Nephron (organoid): ENCODE measurements around the gene ZPLD1.

Experiments used
- H3K27ac Mint-ChIP-seq, 3 experiments: 2 replicates each; pipeline ENCODE4 v1.8.0; 2020; ENCODE audit warnings: mixed read lengths in 3 of 3, mild to moderate bottlenecking in 2 of 3, moderate library complexity in 1 of 3
- H3K27me3 Mint-ChIP-seq: 2 replicates; pipeline ENCODE4 v1.8.0; 2021; ENCODE audit warnings: low read depth, mild to moderate bottlenecking, moderate library complexity, mixed read lengths
- H3K36me3 Mint-ChIP-seq: 2 replicates; pipeline ENCODE4 v1.8.0; 2020; ENCODE audit warnings: low read depth, mixed read lengths
- H3K4me1 Mint-ChIP-seq: 2 replicates; pipeline ENCODE4 v1.8.0; 2020; ENCODE audit warnings: mixed read lengths
- H3K4me3 Mint-ChIP-seq, 3 experiments: 2 replicates each; pipeline ENCODE4 v1.8.0; 2020; ENCODE audit warnings: mild to moderate bottlenecking in 3 of 3, mixed read lengths in 3 of 3, moderate library complexity in 2 of 3
- H3K9me3 Mint-ChIP-seq: 2 replicates; pipeline ENCODE4 v1.8.0; 2020; ENCODE audit warnings: mixed read lengths
- CTCF ChIP-seq, 3 experiments: fragments of 200-600 bp; sonication (generic); IDR thresholded peaks; one replicate each; pipeline ENCODE4 v1.5.0; 2021; ENCODE audit warnings: antibody characterized with exemption in 3 of 3; ENCODE audit not compliant: unreplicated experiment in 3 of 3

The ZPLD1 gene

GRCh38 chr3:102434715-102435114 lies at the start of gene ZPLD1:
Gene ZPLD1 (plus strand): TSS chr3:102435015. CDS start chr3:102438488, 3,473 bp downstream.
- H3K36me3 Mint-ChIP-seq = no peaks in the 10 kb centered on the region
- no peaks in the 10 kb centered on the region for H3K27me3 Mint-ChIP-seq
- no peak within 1 kb of the TSS for H3K4me3 Mint-ChIP-seq
- no peaks in the 10 kb centered on the region for H3K4me1 Mint-ChIP-seq
- H3K27ac Mint-ChIP-seq = no peak within 1 kb of the TSS
- H3K9me3 Mint-ChIP-seq = no peaks in the 10 kb centered on the region
- no peak for TF ChIP-seq CTCF (IDR thresholded peaks at IDR 0.05; ENCODE audit: unreplicated experiment in 3 of 3)

- Mint-ChIP-seq H3K27me3 (peaks cover 4% of the 10 kb centered on the region), H3K4me3 (no peak overlapping the region), H3K27ac (no peak overlapping the region), H3K9me3 (no peaks in the 10 kb centered on the region), H3K36me3 (no peaks in the 10 kb centered on the region), H3K4me1 (no peaks in the 10 kb centered on the region)
- TF ChIP-seq CTCF (IDR thresholded peaks at IDR 0.05; ENCODE audit: unreplicated experiment in 3 of 3) = no peak
Measured at GRCh38 chr3:102390171-102390864, 44.5 kb upstream of the ZPLD1 start.

DNA sequence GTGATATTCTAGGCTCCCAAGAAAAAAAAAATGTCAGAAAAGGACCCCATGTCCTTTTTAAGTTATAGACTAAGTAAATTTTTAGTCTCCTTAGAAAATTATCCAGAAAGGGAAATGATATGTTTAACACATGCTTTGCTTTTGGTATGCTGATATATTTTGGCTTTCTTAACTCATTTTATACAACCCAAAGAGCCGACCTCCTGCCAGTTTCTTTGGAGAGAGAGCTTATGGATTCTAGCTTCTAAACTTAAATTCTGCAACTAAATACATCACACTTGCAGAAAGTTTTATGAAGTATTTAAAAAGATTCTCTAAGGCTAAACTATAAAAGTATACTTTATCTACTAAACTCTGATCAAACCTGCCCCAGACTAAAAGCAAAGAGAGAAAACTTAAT lies 43.9 kb upstream of the ZPLD1 start:
- Mint-ChIP-seq H3K27ac (no peak overlapping the region), H3K4me1 (no peaks in the 10 kb centered on the region), H3K4me3 (no peak overlapping the region), H3K36me3 (no peaks in the 10 kb centered on the region), H3K9me3 (no peaks in the 10 kb centered on the region), H3K27me3 (peaks cover 4% of the 10 kb centered on the region)
- no peak for TF ChIP-seq CTCF (IDR thresholded peaks at IDR 0.05; ENCODE audit: unreplicated experiment in 3 of 3)

- Mint-ChIP-seq H3K9me3 (no peaks in the 10 kb centered on the region), H3K36me3 (no peaks in the 10 kb centered on the region), H3K27me3 (peaks cover 4% of the 10 kb centered on the region)
Measured at GRCh38 chr3:102391491-102391890, 43.3 kb upstream of the ZPLD1 start.

DNA sequence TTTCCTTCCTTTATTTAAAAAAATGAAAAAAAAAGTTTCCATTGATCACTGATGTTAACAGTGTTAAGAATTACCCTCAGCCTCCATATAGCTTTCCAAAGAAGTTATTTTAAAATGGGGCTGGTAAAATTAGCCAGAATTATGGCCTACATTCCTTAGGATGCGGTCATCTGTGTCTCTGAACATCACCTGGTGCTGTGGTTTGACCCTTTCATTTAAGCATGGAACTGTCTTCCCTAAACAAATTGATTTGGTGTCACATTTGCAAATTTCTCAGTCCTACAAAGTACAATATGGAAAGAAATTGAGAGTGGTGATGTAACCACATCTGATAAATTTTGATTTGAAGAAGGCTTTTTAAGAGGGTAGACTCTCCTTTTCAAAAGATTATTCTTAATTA lies 40.3 kb upstream of the ZPLD1 start:
- no peak overlapping the region for H3K27ac Mint-ChIP-seq
- no peaks in the 10 kb centered on the region for H3K4me1 Mint-ChIP-seq
- H3K36me3 Mint-ChIP-seq = no peaks in the 10 kb centered on the region
- H3K27me3 Mint-ChIP-seq = peaks cover 4% of the 10 kb centered on the region
- H3K9me3 Mint-ChIP-seq = no peaks in the 10 kb centered on the region
- TF ChIP-seq CTCF (IDR thresholded peaks at IDR 0.05; ENCODE audit: unreplicated experiment in 3 of 3) = no peak
- no peak overlapping the region for H3K4me3 Mint-ChIP-seq

More at GRCh38 chr3:102391491-102391890, 43.3 kb upstream of the ZPLD1 start:
- no peak for TF ChIP-seq CTCF (IDR thresholded peaks at IDR 0.05; ENCODE audit: unreplicated experiment in 3 of 3)
- no peak overlapping the region for H3K27ac Mint-ChIP-seq
- no peaks in the 10 kb centered on the region for H3K4me1 Mint-ChIP-seq
- H3K4me3 Mint-ChIP-seq = no peak overlapping the region

- H3K4me1 Mint-ChIP-seq = no peaks in the 10 kb centered on the region
Measured at GRCh38 chr3:102398176-102398575, 36.6 kb upstream of the ZPLD1 start.

More at GRCh38 chr3:102398176-102398575, 36.6 kb upstream of the ZPLD1 start:
- Mint-ChIP-seq H3K9me3 (no peaks in the 10 kb centered on the region), H3K27ac (no peak overlapping the region), H3K36me3 (no peaks in the 10 kb centered on the region), H3K4me3 (no peak overlapping the region), H3K27me3 (no peaks in the 10 kb centered on the region)
- no peak for TF ChIP-seq CTCF (IDR thresholded peaks at IDR 0.05; ENCODE audit: unreplicated experiment in 3 of 3)
